Fibroblast of the aortic adventitia (primary cell): ENCODE measurements around the gene NUDT19. TPM values are rescaled to one million over a fixed set of nuclear protein-coding genes. Genes with fewer than 3 reads are reported as not detected.

Experiments
- DNase-seq: peaks from one replicate; pipeline ENCODE4 v3.0.0-alpha.2; 2010; ENCODE audit warnings: low read depth
- H3K4me3 ChIP-seq: 2 replicates; pipeline ENCODE4 v1.5.1; 2011; ENCODE audit warnings: low read depth, mild to moderate bottlenecking, control low read depth, low read length, moderate library complexity
- total RNA-seq: library from RNA; depleted of rRNA; stranded (reverse); fragments of >200 nt; gene quantifications from 2 replicates; pipeline ENCODE4 v1.2.3, GENCODE V29; 2012; ENCODE audit warnings: low replicate concordance
- TF ChIP-seq, protein P1 (sequence below): IDR thresholded peaks from 2 replicates; pipeline ENCODE4 v1.5.1; 2011; ENCODE audit warnings: mild to moderate bottlenecking, low read length, control low read depth, inconsistent platforms; ENCODE audit not compliant: insufficient read depth

NUDT19 gene
- total RNA-seq, 1 donor: 10.2 TPM

DNA sequence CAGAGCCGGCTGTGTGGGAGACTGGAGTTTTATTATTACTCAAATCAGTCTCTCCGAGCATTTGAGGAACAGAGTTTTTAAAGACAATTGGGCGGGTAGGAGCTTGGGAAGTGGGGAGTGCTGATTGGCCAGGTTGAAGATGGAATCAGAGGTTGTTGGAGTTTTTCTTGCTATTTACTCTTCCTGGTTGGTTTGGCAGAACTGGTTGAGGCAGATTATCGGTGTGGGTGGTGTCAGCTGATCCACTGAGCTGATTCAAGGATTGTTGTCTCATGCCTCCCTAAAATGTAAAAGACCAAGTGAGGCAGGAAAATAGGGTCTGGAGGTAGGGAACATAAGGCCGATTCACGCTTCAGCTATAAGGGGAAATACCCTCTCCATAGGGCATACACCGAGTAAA, 26.7 kb downstream of the NUDT19 start:
- TF ChIP-seq, protein P1, sequence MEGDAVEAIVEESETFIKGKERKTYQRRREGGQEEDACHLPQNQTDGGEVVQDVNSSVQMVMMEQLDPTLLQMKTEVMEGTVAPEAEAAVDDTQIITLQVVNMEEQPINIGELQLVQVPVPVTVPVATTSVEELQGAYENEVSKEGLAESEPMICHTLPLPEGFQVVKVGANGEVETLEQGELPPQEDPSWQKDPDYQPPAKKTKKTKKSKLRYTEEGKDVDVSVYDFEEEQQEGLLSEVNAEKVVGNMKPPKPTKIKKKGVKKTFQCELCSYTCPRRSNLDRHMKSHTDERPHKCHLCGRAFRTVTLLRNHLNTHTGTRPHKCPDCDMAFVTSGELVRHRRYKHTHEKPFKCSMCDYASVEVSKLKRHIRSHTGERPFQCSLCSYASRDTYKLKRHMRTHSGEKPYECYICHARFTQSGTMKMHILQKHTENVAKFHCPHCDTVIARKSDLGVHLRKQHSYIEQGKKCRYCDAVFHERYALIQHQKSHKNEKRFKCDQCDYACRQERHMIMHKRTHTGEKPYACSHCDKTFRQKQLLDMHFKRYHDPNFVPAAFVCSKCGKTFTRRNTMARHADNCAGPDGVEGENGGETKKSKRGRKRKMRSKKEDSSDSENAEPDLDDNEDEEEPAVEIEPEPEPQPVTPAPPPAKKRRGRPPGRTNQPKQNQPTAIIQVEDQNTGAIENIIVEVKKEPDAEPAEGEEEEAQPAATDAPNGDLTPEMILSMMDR: no peak

DNA sequence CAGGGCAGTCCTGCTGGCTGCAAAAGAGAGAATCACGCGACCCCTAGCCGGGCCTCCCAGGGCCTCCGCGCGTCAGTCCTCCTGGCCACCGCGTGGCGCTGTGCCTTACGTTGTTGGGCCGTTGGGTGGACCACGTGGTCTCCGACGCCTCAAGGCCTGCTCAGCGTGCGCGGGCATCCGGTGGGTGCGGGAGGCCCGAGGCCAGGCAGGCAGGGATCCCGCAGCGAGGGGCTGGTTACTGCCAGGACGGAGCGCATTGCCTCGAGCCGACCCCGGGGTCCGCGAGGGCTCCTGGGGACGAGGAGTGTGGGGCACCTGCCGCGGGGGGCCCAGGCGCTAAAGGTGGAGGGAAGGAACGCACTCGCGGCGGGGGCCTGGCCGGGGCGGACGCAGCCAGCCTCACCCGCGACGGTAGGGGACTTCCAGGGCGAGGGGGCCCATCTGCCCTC, 28.0 kb downstream of the NUDT19 start, which contains the start of gene TDRD12:
Gene TDRD12, plus strand, starts transcription at position 157 of the 449 bp plus-strand sequence. CDS start 306 bp downstream, outside the sequence.
- TF ChIP-seq, protein P1: no peak
- H3K4me3 ChIP-seq: no peak within 1 kb of the TSS
- DNase-seq: no peak

More for the DNA sequence above, 26.7 kb downstream of the NUDT19 start:
- DNase-seq: no peak
- no peak overlapping the region for H3K4me3 ChIP-seq

DNA sequence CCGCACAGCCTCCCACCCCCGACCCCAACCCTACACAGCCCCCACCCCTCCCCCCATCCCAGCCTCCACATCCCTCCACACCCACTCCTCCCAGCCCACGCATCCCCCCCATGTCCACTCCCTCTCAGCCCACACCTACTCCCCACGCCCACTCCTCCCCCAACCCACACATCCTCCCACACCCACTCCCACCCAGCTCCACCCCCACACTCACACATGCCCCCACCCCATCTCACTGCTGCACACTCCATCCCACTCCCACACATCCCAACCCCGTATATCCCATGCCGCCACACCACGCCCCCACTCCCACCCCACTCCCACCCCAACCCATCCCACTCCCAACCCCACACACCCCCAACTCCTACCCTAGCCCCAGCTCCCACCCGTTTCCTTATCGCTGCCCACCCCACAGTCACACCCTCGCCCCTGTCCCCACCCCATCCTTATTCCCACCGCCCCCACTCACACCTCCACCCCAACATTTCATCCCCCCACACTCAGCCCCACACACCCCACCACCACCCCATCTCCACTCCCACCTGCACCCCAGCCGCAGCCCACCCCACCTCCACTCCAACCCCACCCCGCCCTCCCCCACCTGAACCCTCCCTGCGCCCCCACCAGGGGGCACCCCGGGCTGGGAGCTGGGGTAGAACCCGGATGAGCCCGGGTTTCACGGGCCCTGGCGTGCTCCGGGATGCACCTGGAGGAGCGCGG, 28.8 kb downstream of the NUDT19 start:
- TF ChIP-seq, protein P1: no peak
- H3K4me3 ChIP-seq: no peak overlapping the region
- no peak for DNase-seq

DNA sequence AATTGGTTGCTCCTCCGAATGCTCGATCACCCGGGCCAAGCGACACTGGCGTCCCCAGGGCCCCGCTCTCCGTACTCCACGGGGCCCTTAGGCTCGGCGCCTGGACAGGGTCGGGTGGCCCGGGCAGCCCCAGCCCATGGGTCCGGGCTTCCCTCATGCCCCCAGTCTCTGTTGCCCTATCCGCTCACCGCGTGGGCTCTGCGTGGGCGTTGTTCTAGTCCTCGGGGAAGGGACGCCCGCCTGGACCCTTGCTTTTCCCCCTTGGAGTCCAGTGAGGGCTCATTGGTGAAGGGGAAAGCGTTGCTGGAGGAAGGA, 29.3 kb downstream of the NUDT19 start:
- TF ChIP-seq, protein P1: no peak
- DNase-seq: no peak

DNA sequence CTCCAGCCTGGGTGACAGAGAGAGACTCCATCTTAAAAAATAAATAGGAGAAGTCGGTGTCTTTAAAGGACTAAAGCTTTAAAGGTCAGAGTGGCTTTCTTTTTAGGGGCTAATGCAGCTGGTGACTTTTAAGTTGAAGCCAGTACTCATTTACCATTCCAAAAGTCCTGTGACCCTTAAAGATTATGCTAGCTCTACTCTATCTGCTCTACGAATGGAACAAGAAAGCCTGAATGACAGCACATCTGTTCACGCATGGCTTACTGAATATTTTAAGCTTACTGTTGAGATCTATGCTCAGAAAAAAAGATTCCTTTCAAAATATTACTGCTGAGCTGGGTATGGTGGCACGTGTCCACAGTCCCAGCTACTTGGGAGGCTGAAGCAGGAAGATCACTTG, 44.3 kb downstream of the NUDT19 start:
- no peak overlapping the region for H3K4me3 ChIP-seq
- DNase-seq: no peak
- TF ChIP-seq, protein P1: no peak

More for the DNA sequence above, 29.3 kb downstream of the NUDT19 start:
- no peak overlapping the region for H3K4me3 ChIP-seq

DNA sequence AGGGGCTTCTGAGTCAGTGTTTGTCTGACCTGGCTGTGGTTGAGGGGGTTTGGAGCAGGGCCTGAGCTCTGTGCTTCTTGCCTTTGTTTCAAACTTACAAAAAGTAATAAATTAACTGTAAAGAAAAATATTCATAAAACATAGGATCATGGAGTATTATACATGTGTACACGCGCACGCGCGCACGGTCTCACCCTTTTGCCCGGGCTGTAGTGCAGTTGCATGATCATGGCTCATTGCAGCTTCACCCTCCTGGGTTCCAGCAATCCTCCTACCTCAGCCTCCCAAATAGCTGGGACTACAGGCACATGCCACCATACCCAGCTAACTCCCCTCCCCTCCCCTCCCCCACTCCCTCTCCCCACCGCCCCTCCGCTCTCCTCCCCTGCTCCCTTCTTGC, 51.4 kb downstream of the NUDT19 start:
- TF ChIP-seq, protein P1: no peak
- H3K4me3 ChIP-seq: no peak overlapping the region
- DNase-seq: no peak
